Measurements from ENCODE around the gene METTL6.

DNA sequence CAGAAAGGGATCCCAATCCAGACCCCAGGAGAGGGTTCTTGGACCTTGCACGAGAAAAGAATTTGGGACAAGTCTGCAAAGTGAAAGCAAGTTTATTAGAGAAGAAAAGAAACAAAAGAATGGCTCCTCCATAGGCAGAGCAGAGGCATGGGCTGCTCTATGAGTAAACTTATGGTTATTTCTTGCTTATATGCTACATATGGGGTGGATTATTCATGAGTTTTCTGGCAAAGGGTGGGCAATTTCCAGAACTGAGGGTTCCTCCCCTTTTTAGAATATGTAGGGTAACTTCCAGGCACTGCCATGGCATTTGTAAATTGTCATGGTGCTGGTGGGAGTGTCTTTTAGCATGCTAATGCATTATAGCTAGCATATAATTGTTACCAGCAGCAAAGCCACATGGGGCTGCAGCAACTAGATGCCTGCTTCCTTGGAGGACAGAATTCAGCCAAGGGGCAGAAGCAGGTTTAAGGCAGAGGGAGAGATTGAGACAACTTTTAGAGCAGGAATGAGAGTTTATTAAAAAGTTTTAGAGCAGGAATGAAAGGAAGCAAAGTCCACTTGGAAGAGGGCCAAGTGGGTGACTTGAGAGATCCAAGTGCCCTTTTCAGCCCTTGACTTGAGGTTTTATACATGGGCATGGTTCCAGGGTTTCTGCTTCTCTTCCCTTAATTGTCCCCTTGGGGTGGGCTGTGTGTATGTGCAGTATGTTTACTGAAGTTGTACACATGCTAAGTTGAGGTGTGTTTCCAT, 41.3 kb downstream of the METTL6 start:
- TF ChIP-seq POLR2AphosphoS5 (IDR thresholded peaks at IDR 0.05) (no peak), CTCF (IDR thresholded peaks at IDR 0.05) (no peak)

Data from suprapubic skin (tissue), 3 donors.